ENCODE results near the gene CSMD2. TPM values are rescaled to one million over a fixed set of nuclear protein-coding genes. Genes with fewer than 3 reads are reported as not detected.

The CSMD2 gene
- total RNA-seq, 2 experiments from 2014 or later = not detected

- Mint-ChIP-seq H3K9me3 (no peaks in the 10 kb centered on the region), H3K4me3 (no peak overlapping the region), H3K36me3 (ENCODE audit: low read depth) (no peaks in the 10 kb centered on the region), H3K27me3 (peaks cover 3% of the 10 kb centered on the region), H3K27ac (peak overlapping the region; percentile 43), H3K4me1 (no peaks in the 10 kb centered on the region)
- POLR2A ChIA-PET = no interaction called here
- CTCF ChIA-PET = interaction anchor here (0.6 kb wide), 1 partner anchor 165 kb away, joined by 4 read pairs; no protein-coding TSS in a partner anchor
- no peak for DNase-seq
Measured at GRCh38 chr1:33864460-33865389, 300.3 kb downstream of the CSMD2 start.

GRCh38 chr1:33863779-33864178 lies 301.3 kb downstream of the CSMD2 start, which contains the start of gene HMGB4:
HMGB4 (plus strand) TSS chr1:33864079; CDS start chr1:33864192, 113 bp downstream.
- POLR2A ChIA-PET = no interaction called here

DNA sequence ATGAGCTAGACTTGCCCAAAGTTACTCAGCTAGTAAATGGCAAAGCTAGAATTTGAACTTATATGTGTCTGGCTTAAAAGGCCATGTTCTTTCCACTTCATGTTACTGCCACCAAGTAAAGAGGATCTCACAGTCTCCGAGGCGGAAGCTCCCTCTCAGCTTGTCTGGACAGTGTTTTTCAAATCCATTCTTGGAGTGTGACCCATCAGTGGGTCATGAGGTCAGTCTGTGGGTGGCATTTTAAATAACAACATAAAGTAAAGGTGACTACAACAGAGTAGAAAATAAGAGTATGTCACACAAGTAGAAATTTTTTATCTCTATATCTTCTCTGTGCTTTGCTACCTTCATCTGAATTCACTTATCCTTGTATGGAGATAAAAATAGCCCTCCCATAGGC lies 304.4 kb downstream of the CSMD2 start:
- ChIA-PET POLR2A (no interaction called here), CTCF (no interaction called here)
- no peak overlapping the region for H3K4me3 Mint-ChIP-seq
- no peaks in the 10 kb centered on the region for H3K4me1 Mint-ChIP-seq
- H3K9me3 Mint-ChIP-seq = no peaks in the 10 kb centered on the region
- no peak overlapping the region for H3K27ac Mint-ChIP-seq
- no peak for DNase-seq
- H3K27me3 Mint-ChIP-seq = peaks cover 5% of the 10 kb centered on the region
- no peaks in the 10 kb centered on the region for H3K36me3 Mint-ChIP-seq (ENCODE audit: low read depth)

More at GRCh38 chr1:33863779-33864178, 301.3 kb downstream of the CSMD2 start, which contains the start of gene HMGB4:
- Mint-ChIP-seq H3K27me3 (peaks cover 3% of the 10 kb centered on the region), H3K4me3 (no peak within 1 kb of the TSS), H3K27ac (peak within 1 kb of the TSS; percentile 43), H3K4me1 (no peaks in the 10 kb centered on the region), H3K9me3 (no peaks in the 10 kb centered on the region), H3K36me3 (ENCODE audit: low read depth) (no peaks in the 10 kb centered on the region)
- CTCF ChIA-PET = no interaction called here
- DNase-seq = no peak

- peaks cover 2% of the 10 kb centered on the region for H3K27me3 Mint-ChIP-seq
- no peaks in the 10 kb centered on the region for H3K4me1 Mint-ChIP-seq
- CTCF ChIA-PET = interaction anchor here (0.6 kb wide), 1 partner anchor 1506 kb away, joined by 4 read pairs; no protein-coding TSS in a partner anchor
- H3K36me3 Mint-ChIP-seq (ENCODE audit: low read depth) = no peaks in the 10 kb centered on the region
- H3K4me3 Mint-ChIP-seq = no peak overlapping the region
- POLR2A ChIA-PET = no interaction called here
- no peak for DNase-seq
- H3K27ac Mint-ChIP-seq = no peak overlapping the region
- H3K9me3 Mint-ChIP-seq = no peaks in the 10 kb centered on the region
Measured at GRCh38 chr1:33854091-33854490, 310.9 kb downstream of the CSMD2 start.

GRCh38 chr1:33853431-33853830 lies 311.6 kb downstream of the CSMD2 start:
- no peaks in the 10 kb centered on the region for H3K9me3 Mint-ChIP-seq
- ChIA-PET CTCF (interaction anchor here (0.6 kb wide), 1 partner anchor 1507 kb away, joined by 4 read pairs; no protein-coding TSS in a partner anchor), POLR2A (no interaction called here)
- no peaks in the 10 kb centered on the region for H3K36me3 Mint-ChIP-seq (ENCODE audit: low read depth)
- H3K27me3 Mint-ChIP-seq = no peaks in the 10 kb centered on the region
- no peak overlapping the region for H3K27ac Mint-ChIP-seq
- H3K4me3 Mint-ChIP-seq = no peak overlapping the region
- H3K4me1 Mint-ChIP-seq = no peaks in the 10 kb centered on the region
- no peak for DNase-seq

DNA sequence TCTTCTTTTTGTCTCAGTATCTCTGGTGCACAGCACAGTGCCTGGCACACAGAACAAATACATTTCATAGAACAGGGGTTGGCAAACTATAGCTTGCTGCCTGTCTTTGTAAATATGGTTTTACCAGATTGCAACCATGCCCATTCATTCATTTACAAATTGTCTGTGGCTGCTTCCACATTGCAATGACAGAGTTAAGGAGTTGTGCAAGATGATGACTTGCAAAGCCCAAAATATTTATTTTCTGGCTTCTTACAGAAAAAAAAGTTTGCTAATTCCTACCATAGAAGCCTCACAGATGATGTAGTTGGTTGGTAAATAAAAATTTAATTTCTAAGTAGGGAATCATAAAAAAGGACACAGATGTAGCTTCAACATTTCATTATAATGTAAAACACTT lies 312.3 kb downstream of the CSMD2 start:
- H3K4me1 Mint-ChIP-seq = no peaks in the 10 kb centered on the region
- POLR2A ChIA-PET = no interaction called here
- DNase-seq = no peak
- CTCF ChIA-PET = interaction anchor here (0.5 kb wide), 1 partner anchor 683 kb away, joined by 4 read pairs; no protein-coding TSS in a partner anchor
- no peak overlapping the region for H3K4me3 Mint-ChIP-seq
- H3K27me3 Mint-ChIP-seq = no peaks in the 10 kb centered on the region
- H3K27ac Mint-ChIP-seq = no peak overlapping the region
- H3K36me3 Mint-ChIP-seq (ENCODE audit: low read depth) = no peaks in the 10 kb centered on the region
- no peaks in the 10 kb centered on the region for H3K9me3 Mint-ChIP-seq

GRCh38 chr1:33850481-33850880 lies 314.5 kb downstream of the CSMD2 start:
- ChIA-PET CTCF (no interaction called here), POLR2A (no interaction called here)
- H3K4me3 Mint-ChIP-seq = no peak overlapping the region
- no peaks in the 10 kb centered on the region for H3K4me1 Mint-ChIP-seq
- no peaks in the 10 kb centered on the region for H3K36me3 Mint-ChIP-seq (ENCODE audit: low read depth)
- DNase-seq = no peak
- H3K27ac Mint-ChIP-seq = no peak overlapping the region
- no peaks in the 10 kb centered on the region for H3K27me3 Mint-ChIP-seq
- H3K9me3 Mint-ChIP-seq = no peaks in the 10 kb centered on the region

GRCh38 chr1:33849211-33849610 lies 315.8 kb downstream of the CSMD2 start:
- DNase-seq = no peak
- no peaks in the 10 kb centered on the region for H3K36me3 Mint-ChIP-seq (ENCODE audit: low read depth)
- no peak overlapping the region for H3K27ac Mint-ChIP-seq
- no peaks in the 10 kb centered on the region for H3K4me1 Mint-ChIP-seq
- no peaks in the 10 kb centered on the region for H3K9me3 Mint-ChIP-seq
- POLR2A ChIA-PET = no interaction called here
- H3K4me3 Mint-ChIP-seq = no peak overlapping the region
- CTCF ChIA-PET = no interaction called here
- no peaks in the 10 kb centered on the region for H3K27me3 Mint-ChIP-seq

DNA sequence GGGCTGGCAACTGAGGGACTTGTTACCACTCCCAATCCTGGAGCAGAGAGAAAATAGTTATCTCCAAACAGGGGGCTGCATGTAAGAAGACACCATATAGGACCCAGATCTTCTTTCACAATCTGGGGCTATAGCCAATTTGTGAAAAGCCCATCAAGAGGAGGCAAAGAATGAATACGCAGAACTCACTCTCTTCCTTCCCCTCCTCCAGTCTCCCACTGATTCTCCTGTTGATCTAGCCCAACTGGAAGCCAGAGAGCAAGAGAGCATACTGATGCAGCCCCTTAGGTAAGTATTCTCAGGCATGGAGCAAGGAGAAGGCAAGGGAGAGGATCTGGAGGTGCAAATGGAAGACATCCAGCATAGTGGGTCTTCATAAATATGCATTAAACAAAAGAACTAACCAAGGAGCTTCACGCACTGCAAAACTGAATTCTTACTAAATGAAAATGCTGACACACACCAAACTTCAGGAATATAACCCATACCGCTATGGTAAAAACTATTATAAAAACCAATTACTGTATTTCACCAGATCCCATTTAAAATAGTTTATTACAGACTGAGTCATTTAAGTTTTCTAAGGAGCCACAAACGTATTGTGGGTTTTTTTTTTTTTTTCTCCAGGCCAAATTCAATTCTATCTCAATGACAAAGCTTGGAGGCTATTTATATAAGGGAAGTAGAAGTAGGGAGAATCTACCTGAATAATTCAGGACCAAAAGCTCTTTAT lies 316.7 kb downstream of the CSMD2 start:
- ChIA-PET POLR2A (no interaction called here), CTCF (interaction anchor here (0.6 kb wide), 1 partner anchor 195 kb away, joined by 3 read pairs; no protein-coding TSS in a partner anchor)
- Mint-ChIP-seq H3K4me3 (no peak overlapping the region), H3K4me1 (no peaks in the 10 kb centered on the region), H3K36me3 (ENCODE audit: low read depth) (no peaks in the 10 kb centered on the region), H3K27me3 (no peaks in the 10 kb centered on the region), H3K27ac (no peak overlapping the region), H3K9me3 (no peaks in the 10 kb centered on the region)
- DNase-seq = no peak

GRCh38 chr1:33846861-33847260 lies 318.2 kb downstream of the CSMD2 start:
- Mint-ChIP-seq H3K27ac (no peak overlapping the region), H3K9me3 (no peaks in the 10 kb centered on the region), H3K4me3 (no peak overlapping the region), H3K27me3 (no peaks in the 10 kb centered on the region), H3K36me3 (ENCODE audit: low read depth) (no peaks in the 10 kb centered on the region), H3K4me1 (no peaks in the 10 kb centered on the region)
- ChIA-PET CTCF (no interaction called here), POLR2A (no interaction called here)
- no peak for DNase-seq

- H3K27ac Mint-ChIP-seq = no peak overlapping the region
- no peaks in the 10 kb centered on the region for H3K27me3 Mint-ChIP-seq
- no peak for DNase-seq
- no peaks in the 10 kb centered on the region for H3K36me3 Mint-ChIP-seq (ENCODE audit: low read depth)
- POLR2A ChIA-PET = no interaction called here
- no peak overlapping the region for H3K4me3 Mint-ChIP-seq
- no peaks in the 10 kb centered on the region for H3K9me3 Mint-ChIP-seq
- no peaks in the 10 kb centered on the region for H3K4me1 Mint-ChIP-seq
- CTCF ChIA-PET = no interaction called here
Measured at GRCh38 chr1:33844166-33844565, 320.9 kb downstream of the CSMD2 start.

GRCh38 chr1:33842348-33842747 lies 322.7 kb downstream of the CSMD2 start:
- ChIA-PET CTCF (no interaction called here), POLR2A (no interaction called here)
- no peaks in the 10 kb centered on the region for H3K27me3 Mint-ChIP-seq

GRCh38 chr1:33841494-33841893 lies 323.5 kb downstream of the CSMD2 start:
- no peak for DNase-seq
- CTCF ChIA-PET = no interaction called here
- POLR2A ChIA-PET = no interaction called here
- no peaks in the 10 kb centered on the region for H3K27me3 Mint-ChIP-seq
- H3K4me3 Mint-ChIP-seq = no peak overlapping the region
- H3K27ac Mint-ChIP-seq = no peak overlapping the region
- H3K9me3 Mint-ChIP-seq = no peaks in the 10 kb centered on the region
- H3K4me1 Mint-ChIP-seq = no peaks in the 10 kb centered on the region
- H3K36me3 Mint-ChIP-seq (ENCODE audit: low read depth) = no peaks in the 10 kb centered on the region

More at GRCh38 chr1:33842348-33842747, 322.7 kb downstream of the CSMD2 start:
- H3K36me3 Mint-ChIP-seq (ENCODE audit: low read depth) = no peaks in the 10 kb centered on the region
- no peak overlapping the region for H3K27ac Mint-ChIP-seq
- DNase-seq = no peak
- no peak overlapping the region for H3K4me3 Mint-ChIP-seq
- no peaks in the 10 kb centered on the region for H3K4me1 Mint-ChIP-seq
- no peaks in the 10 kb centered on the region for H3K9me3 Mint-ChIP-seq
